HFFc6 (cell line): ENCODE measurements around the gene DCP1B. TPM values are rescaled to one million over a fixed set of nuclear protein-coding genes. Genes with fewer than 3 reads are reported as not detected.

ENCODE experiments used
- DNase-seq: peaks from one replicate; pipeline ENCODE4 v3.0.0-alpha.2; 2018
- H3K27ac Mint-ChIP-seq: 2 replicates; pipeline ENCODE4 v1.8.0; 2020; ENCODE audit warnings: mild to moderate bottlenecking, mixed read lengths
- H3K27me3 Mint-ChIP-seq: 2 replicates; pipeline ENCODE4 v1.8.0; 2021; ENCODE audit warnings: mild to moderate bottlenecking, moderate library complexity, mixed read lengths; ENCODE audit not compliant: insufficient read depth
- H3K36me3 Mint-ChIP-seq: 2 replicates; pipeline ENCODE4 v1.8.0; 2021; ENCODE audit warnings: low read depth, mixed read lengths
- H3K4me1 Mint-ChIP-seq: 2 replicates; pipeline ENCODE4 v1.8.0; 2020; ENCODE audit warnings: low read depth, mixed read lengths
- H3K4me3 Mint-ChIP-seq: 2 replicates; pipeline ENCODE4 v1.8.0; 2020; ENCODE audit warnings: mild to moderate bottlenecking, moderate library complexity, mixed read lengths
- H3K9me3 Mint-ChIP-seq: 2 replicates; pipeline ENCODE4 v1.8.0; 2020; ENCODE audit warnings: mild to moderate bottlenecking, mixed read lengths
- total RNA-seq, 6 experiments: library from RNA; stranded (reverse); fragmentation: NEBNext Ultra II Directional; extraction: Animal tissue kit (Norgen Biotek cat#: 25700); gene quantifications; 2 replicates in 1 of 6; 3 replicates in 5 of 6; pipeline ENCODE4 v1.2.3, GENCODE V29; 2021
- TF ChIP-seq, protein P1 (sequence below): fragments of 200-600 bp; sonication (generic); IDR thresholded peaks from 2 replicates; pipeline ENCODE4 v1.5.0; 2021; ENCODE audit warnings: antibody characterized with exemption, mild to moderate bottlenecking

DCP1B gene
- total RNA-seq, 6 experiments from 2014 or later, result 12.6 to 16.4 (median 14.5) TPM

DNA sequence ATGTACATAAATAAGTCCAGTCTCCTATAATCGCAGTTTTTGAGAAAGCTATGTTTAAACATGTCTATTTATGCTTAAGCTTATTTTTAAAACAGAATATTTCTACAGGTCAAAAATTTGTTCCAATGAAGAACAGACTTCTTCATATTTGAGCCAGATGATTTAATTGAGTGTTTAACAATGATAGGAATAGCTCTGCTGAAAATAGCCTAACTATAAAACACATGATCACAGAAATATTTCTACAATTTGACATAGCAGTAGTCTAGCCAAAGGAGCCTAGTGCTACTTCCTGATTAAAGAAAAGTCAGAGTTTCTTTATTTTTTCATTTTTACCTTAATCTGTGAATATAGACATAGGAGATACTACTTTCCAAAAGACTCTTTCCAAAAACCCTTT lies 29.4 kb downstream of the DCP1B start:
- peaks cover 16% of the 10 kb centered on the region for H3K36me3 Mint-ChIP-seq
- H3K27me3 Mint-ChIP-seq, result no peaks in the 10 kb centered on the region
- no peaks in the 10 kb centered on the region for H3K9me3 Mint-ChIP-seq
- peaks cover 30% of the 10 kb centered on the region for H3K4me1 Mint-ChIP-seq
- TF ChIP-seq, protein P1, sequence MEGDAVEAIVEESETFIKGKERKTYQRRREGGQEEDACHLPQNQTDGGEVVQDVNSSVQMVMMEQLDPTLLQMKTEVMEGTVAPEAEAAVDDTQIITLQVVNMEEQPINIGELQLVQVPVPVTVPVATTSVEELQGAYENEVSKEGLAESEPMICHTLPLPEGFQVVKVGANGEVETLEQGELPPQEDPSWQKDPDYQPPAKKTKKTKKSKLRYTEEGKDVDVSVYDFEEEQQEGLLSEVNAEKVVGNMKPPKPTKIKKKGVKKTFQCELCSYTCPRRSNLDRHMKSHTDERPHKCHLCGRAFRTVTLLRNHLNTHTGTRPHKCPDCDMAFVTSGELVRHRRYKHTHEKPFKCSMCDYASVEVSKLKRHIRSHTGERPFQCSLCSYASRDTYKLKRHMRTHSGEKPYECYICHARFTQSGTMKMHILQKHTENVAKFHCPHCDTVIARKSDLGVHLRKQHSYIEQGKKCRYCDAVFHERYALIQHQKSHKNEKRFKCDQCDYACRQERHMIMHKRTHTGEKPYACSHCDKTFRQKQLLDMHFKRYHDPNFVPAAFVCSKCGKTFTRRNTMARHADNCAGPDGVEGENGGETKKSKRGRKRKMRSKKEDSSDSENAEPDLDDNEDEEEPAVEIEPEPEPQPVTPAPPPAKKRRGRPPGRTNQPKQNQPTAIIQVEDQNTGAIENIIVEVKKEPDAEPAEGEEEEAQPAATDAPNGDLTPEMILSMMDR, result no peak
- H3K4me3 Mint-ChIP-seq, result no peak overlapping the region
- no peak overlapping the region for H3K27ac Mint-ChIP-seq
- DNase-seq, result no peak

DNA sequence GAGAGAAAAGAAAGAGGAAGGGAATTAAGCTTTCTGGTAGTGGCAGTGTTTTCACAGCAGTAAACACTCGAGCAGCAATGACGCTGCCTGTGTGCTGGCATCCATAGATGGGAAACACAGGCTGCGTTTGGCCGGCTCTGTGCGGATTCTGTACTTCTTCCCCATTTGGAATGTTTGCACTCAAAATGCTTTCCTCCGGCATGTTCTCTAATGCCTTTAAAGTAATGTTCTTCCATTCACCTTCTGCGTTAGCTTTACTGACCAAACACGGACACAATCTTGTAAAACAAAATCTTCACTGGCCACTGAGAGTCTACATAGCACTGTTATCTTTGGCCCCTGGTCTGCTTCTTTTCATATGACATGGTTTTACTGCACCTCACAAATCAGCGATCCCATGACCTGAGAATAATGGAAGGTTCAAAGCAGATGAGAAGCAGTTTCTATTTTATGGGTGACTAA lies 31.4 kb downstream of the DCP1B start:
- DNase-seq, result peak; percentile 52
- H3K27me3 Mint-ChIP-seq, result no peaks in the 10 kb centered on the region
- peak overlapping the region; percentile 84 for H3K27ac Mint-ChIP-seq
- H3K9me3 Mint-ChIP-seq, result no peaks in the 10 kb centered on the region
- TF ChIP-seq, protein P1, result no peak
- H3K4me1 Mint-ChIP-seq, result peaks cover 30% of the 10 kb centered on the region
- H3K4me3 Mint-ChIP-seq, result peak overlapping the region; percentile 72
- peaks cover 16% of the 10 kb centered on the region for H3K36me3 Mint-ChIP-seq

DNA sequence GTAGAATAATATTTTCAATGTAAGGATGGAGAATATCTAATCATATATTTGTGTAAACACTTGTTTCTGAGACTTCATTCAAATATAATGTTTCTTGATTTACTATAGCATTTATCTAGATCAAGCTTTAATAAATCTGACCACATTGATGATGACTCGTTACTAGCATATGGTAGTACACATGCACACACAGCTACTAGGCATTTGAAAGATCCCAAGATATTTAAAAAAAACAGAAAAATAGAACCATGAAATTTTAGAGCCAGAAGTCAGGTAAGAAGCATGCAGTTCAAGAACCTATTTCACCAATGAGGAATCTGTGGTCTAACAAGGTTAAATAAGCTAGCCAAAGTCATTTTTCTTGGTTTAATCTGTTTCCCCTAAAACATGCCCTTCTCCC lies 32.0 kb downstream of the DCP1B start:
- Mint-ChIP-seq H3K36me3 (peaks cover 17% of the 10 kb centered on the region), H3K4me3 (peak overlapping the region; percentile 72), H3K27me3 (no peaks in the 10 kb centered on the region), H3K4me1 (peaks cover 30% of the 10 kb centered on the region), H3K27ac (peak overlapping the region; percentile 84), H3K9me3 (no peaks in the 10 kb centered on the region)
- DNase-seq, result peak; percentile 36
- TF ChIP-seq, protein P1, result no peak

DNA sequence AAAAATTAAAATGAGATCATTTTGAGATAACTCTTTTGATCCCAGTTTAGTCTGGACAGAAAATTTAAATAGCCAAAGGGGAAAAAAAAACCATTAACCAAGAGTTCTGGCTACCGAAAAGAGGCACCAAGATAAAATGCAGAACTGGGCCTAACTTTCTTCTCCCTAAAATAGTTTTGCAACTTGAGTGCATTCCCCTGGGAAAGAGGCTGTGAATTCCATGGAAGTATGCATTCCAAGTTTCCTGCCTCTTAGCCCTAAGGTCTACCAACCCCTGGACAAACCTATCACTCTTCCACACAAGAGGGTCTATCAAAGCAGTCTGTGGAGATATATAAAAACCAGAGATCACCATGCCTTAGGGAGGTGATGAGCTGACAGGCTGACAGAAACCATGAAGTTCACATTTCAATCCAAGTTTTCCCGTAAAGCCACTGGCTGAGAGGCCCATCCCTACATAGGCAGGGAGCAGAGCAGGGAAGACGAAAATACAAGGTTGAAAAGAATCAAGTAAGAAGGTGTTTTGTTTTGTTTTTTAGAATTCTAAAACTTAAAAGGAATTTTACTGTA lies 33.8 kb downstream of the DCP1B start:
- DNase-seq, result no peak
- H3K9me3 Mint-ChIP-seq, result no peaks in the 10 kb centered on the region
- 0 out of 2 replicates have a peak, but pooled peaks cover 2% of the 10 kb centered on the region for H3K27me3 Mint-ChIP-seq
- TF ChIP-seq, protein P1, result no peak
- H3K4me3 Mint-ChIP-seq, result no peak overlapping the region
- H3K36me3 Mint-ChIP-seq, result peaks cover 28% of the 10 kb centered on the region
- H3K27ac Mint-ChIP-seq, result no peak overlapping the region
- peaks cover 30% of the 10 kb centered on the region for H3K4me1 Mint-ChIP-seq

DNA sequence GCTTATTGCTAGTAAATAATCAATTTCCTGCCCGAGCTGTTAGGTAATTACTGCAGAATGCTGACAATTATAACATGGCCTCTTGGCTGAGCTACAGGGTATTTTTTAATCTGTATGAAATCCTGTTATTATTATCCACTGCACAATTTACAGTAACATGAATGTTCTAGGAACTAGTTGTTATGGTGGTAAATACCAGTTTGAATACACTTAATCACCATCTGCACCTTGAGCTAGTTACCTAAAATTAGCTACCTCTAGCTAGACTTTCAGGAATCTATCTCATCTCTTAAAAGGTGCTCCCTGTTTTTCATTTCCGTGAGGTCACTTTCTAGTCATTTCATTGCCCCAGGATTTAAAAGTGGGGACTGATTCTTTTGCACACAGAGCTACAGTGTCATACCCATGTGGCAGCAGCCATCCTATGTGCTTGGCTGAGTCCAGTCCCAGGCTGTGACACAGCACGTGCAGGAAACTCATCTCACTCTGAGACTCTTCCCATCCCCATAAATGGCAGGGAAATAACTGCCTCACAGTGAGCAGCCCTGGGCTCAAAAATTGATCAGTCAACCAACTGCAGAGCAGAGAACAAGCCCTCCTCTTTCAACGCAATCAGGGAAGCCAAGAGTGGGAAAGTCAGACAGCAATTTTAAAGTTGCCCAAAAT lies 37.6 kb downstream of the DCP1B start:
- peaks cover 27% of the 10 kb centered on the region for H3K36me3 Mint-ChIP-seq
- DNase-seq, result no peak
- TF ChIP-seq, protein P1, result no peak
- 0 out of 2 replicates have a peak, but pooled peaks cover 2% of the 10 kb centered on the region for H3K27me3 Mint-ChIP-seq
- no peak overlapping the region; the same call in 1 of the 2 replicates for H3K27ac Mint-ChIP-seq
- H3K4me1 Mint-ChIP-seq, result no peaks in the 10 kb centered on the region; the same call in 1 of the 2 replicates
- no peak overlapping the region for H3K4me3 Mint-ChIP-seq
- H3K9me3 Mint-ChIP-seq, result no peaks in the 10 kb centered on the region
